Esophagus (tissue), 2 donors: Measurements from ENCODE around the gene IL16. TPM values are rescaled to one million over a fixed set of nuclear protein-coding genes. Genes with fewer than 3 reads are reported as not detected.

Experiments used
- H3K27ac ChIP-seq, 2 donors: one replicate each; pipeline ENCODE4 v1.5.1; 2013; ENCODE audit warnings: low read depth in 2 of 2, mild to moderate bottlenecking in 2 of 2, inconsistent platforms in 1 of 2, low read length in 1 of 2, moderate library complexity in 1 of 2
- H3K27me3 ChIP-seq, 2 donors: one replicate each; pipeline ENCODE4 v1.6.1; 2013; ENCODE audit warnings: low read length in 2 of 2, control low read depth in 1 of 2, mild to moderate bottlenecking in 1 of 2; ENCODE audit not compliant: insufficient read depth in 2 of 2, control insufficient read depth in 1 of 2
- H3K36me3 ChIP-seq, 2 donors: one replicate each; pipeline ENCODE4 v1.6.1; 2013; ENCODE audit warnings: low read length in 1 of 2; ENCODE audit not compliant: control insufficient read depth in 2 of 2, insufficient read depth in 2 of 2
- H3K4me1 ChIP-seq, 2 donors: one replicate each; pipeline ENCODE4 v1.6.1; 2013; ENCODE audit warnings: low read length in 1 of 2; ENCODE audit not compliant: control insufficient read depth in 2 of 2, insufficient read depth in 2 of 2
- H3K4me3 ChIP-seq, 2 donors: one replicate each; pipeline ENCODE4 v1.5.1; 2013; ENCODE audit warnings: low read length in 2 of 2, mild to moderate bottlenecking in 2 of 2, low read depth in 1 of 2, moderate library complexity in 1 of 2
- H3K9me3 ChIP-seq, 2 donors: one replicate each; pipeline ENCODE4 v1.6.1; 2013; ENCODE audit warnings: mild to moderate bottlenecking in 2 of 2, low read depth in 1 of 2, low read length in 1 of 2, moderate library complexity in 1 of 2; ENCODE audit not compliant: control insufficient read depth in 2 of 2, insufficient read depth in 1 of 2
- WGBS, 2 donors: extraction: QIAGEN DNeasy Blood & Tissue Kit; methylation state at CpG; one replicate each; pipeline ENCODE4 v1.1.7; 2013; 5-methylcytosine and 5-hydroxymethylcytosine counted together
- polyA plus RNA-seq, 2 donors: library from polyadenylated mRNA; stranded (reverse); fragments of 200-250 nt; gene quantifications; one replicate each; pipeline ENCODE4 v1.2.3, GENCODE V29; 2013
- donor health status: healthy with polysubstance abuse.
- donor health status: Bipolar disorder and iron deficiency.

Gene IL16
- polyA plus RNA-seq, 2 donors: 2.6 to 3.1 TPM

DNA sequence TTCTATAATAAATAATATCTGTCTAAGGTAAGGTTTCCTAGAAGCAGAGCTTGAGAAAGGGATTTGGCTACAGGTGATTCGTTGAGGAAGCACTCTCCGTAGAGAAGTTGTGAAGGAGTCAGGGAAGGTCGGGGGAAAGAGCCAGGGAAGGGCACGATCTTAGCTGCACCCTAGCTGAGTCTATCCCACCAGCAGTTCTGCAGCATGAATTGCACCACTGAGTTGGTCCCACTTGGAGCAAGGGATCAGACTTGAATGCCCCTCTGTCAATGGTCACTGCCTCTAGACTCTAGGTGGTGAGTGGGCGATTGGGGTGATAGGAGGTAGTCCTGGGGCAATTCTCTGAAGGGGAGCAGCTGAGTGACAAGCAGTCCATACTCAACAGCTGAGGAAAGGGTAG is 163.8 kb downstream of the IL16 start:
- Histone ChIP-seq H3K9me3 (no peaks in the 10 kb centered on the region), H3K4me3 (no peak overlapping the region), H3K27ac (no peak overlapping the region), H3K4me1 (no peaks in the 10 kb centered on the region), H3K27me3 (peaks cover 0 to 2% of the 10 kb centered on the region in 2 donors), H3K36me3 (no peaks in the 10 kb centered on the region)
- 89 to 92% methylated on average over 5 of the region's 5 CpGs for WGBS, 2 donors

DNA sequence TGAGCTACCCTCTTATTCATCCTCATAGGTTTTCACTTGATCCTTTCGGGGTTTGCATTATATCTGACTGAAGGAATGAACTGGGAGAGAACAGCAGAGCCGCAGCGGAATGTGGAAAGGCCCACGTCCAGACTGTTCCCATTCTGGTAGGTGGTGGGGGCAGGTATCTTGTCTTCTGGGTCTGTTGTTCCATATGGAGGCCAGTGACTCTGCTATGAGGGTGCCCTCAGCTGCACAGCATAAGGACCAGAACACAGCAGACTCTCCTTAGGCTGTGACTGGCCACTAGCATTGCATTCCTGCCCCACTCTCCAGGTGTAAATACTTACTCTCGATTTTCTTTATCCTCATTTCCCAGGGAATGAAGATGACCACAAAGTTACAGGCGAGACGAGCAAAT is 165.2 kb downstream of the IL16 start:
- 91% methylated on average over 7 of the region's 7 CpGs for WGBS, 2 donors
- Histone ChIP-seq H3K4me1 (no peaks in the 10 kb centered on the region), H3K27me3 (peaks cover 0 to 2% of the 10 kb centered on the region in 2 donors), H3K4me3 (no peak overlapping the region), H3K27ac (no peak overlapping the region), H3K9me3 (no peaks in the 10 kb centered on the region), H3K36me3 (no peaks in the 10 kb centered on the region)

DNA sequence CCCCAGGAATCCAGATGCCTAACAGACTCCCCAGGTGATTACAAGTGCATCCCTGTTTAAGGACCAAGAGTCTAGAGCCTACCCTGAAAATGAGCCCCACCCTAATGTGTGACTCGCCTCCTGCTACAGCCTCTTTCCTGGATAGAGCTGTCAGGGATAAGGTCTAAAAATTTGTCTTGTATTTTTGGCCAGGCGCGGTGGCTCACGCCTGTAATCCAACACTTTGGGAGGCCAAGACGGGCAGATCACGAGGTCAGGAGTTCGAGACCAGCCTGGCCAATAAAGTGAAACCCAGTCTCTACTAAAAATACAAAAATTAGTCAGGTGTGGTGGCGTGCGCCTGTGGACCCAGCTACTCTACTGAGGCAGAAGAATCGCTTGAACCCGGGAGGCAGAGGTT is 166.1 kb downstream of the IL16 start:
- H3K27ac ChIP-seq: no peak overlapping the region
- 82 to 89% methylated on average over 11 of the region's 11 CpGs for WGBS, 2 donors
- H3K27me3 ChIP-seq: peaks cover 0 to 2% of the 10 kb centered on the region in 2 donors
- no peaks in the 10 kb centered on the region for H3K36me3 ChIP-seq
- H3K4me1 ChIP-seq: no peaks in the 10 kb centered on the region
- H3K4me3 ChIP-seq: no peak overlapping the region
- H3K9me3 ChIP-seq: no peaks in the 10 kb centered on the region

DNA sequence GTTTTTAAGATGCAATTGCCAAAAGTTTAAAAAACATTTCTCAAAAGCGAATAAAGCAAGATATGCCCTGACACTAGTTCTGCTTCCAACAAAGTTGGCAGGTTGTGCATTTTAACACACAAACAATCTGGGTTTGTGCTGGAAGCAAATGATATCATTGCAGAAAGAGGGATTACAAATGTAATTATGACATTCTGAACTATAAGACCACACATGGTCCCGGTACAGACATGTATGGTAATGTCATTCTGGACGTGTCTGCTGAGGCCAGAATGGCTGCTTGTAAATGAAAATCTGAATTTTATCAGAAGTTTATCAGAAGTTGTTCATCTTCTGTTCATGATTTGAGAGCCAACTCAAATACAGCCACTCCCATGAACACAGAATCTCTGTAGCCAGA is 166.6 kb downstream of the IL16 start:
- H3K9me3 ChIP-seq: no peaks in the 10 kb centered on the region
- H3K4me3 ChIP-seq: no peak overlapping the region
- peaks cover 0 to 2% of the 10 kb centered on the region in 2 donors for H3K27me3 ChIP-seq
- H3K4me1 ChIP-seq: no peaks in the 10 kb centered on the region
- H3K27ac ChIP-seq: no peak overlapping the region
- no peaks in the 10 kb centered on the region for H3K36me3 ChIP-seq
- WGBS, 2 donors: 70 to 82% methylated on average over 3 of the region's 3 CpGs

Other genes starting within 250 kb of the IL16 start
- gene MESD, start 207.1 kb upstream of the IL16 start, polyA plus RNA-seq: 10 to 100 TPM; 11.4 to 14.4 TPM
- 1 to 10 TPM; 5.6 to 5.9 TPM for gene TLNRD1, start 196.0 kb upstream of the IL16 start, polyA plus RNA-seq
- under 1 TPM; 0.02 to 0.18 TPM for gene CFAP161, start 62.6 kb upstream of the IL16 start, polyA plus RNA-seq
- 10 to 100 TPM; 12.2 to 17.2 TPM for gene STARD5, start 127.3 kb downstream of the IL16 start, polyA plus RNA-seq
- gene TMC3, start 177.3 kb downstream of the IL16 start, polyA plus RNA-seq: not detected